Posterior vena cava (tissue), 2 donors: Measurements from ENCODE around the gene NCAM1. TPM values are rescaled to one million over a fixed set of nuclear protein-coding genes. Genes with fewer than 3 reads are reported as not detected.
"Not testable (repeated sequence)": the region's sequence is repeated elsewhere in the genome, so short reads cannot be mapped to it uniquely, and the experiment has no call there.

Source experiments
- DNase-seq: peaks from one replicate; pipeline ENCODE4 v3.0.0-alpha.2; 2020; ENCODE audit warnings: low spot score
- intact Hi-C, 2 donors: fragments of 100-400 bp; cut with DNase I; formaldehyde crosslinking; loops; one replicate each; pipeline versions ENCODE4 v1.14.1 to v1.14.2; 2022 to 2023
- total RNA-seq, 2 donors: library from RNA; stranded (reverse); fragmentation: NEBNext Ultra II Directional; extraction: Animal tissue kit (Norgen Biotek cat#: 25700); gene quantifications; one replicate each; pipeline ENCODE4 v1.2.1, GENCODE V29; 2021
- donor health status: DM: yes; HTN: yes; CAD: no.
- donor health status: DM: yes; HTN: yes; CAD: no.

Gene NCAM1
- total RNA-seq, 2 donors from 2014 or later, result 76.8 to 134 TPM

- DNase-seq, result no peak
- intact Hi-C loops, result no loop called here
These were observed 315.2 kb downstream of the NCAM1 start for GRCh38 chr11:113276466-113276865.

DNA sequence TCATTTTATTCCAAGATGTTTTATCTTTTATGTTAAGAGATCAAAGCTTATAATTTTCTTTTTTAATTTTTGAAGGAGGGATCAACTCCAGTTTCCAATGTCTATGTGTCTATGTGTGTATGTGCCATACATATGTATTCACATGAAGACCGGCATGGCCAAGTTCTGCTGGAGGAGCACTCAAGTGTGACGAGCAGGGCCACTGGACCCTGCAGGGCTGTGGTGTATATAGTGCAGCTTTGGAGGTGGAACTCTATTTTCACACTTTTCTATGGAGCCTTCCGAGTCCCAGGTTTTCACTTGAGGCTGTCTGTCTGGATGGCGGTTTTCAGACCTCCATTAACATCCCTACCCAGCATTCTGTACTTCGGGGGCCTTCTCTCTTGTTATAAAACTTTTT is 316.7 kb downstream of the NCAM1 start:
- DNase-seq, result no peak
- intact Hi-C loops, result no loop called here

GRCh38 chr11:113278481-113278880 is 317.3 kb downstream of the NCAM1 start:
- no peak for DNase-seq
- intact Hi-C loops, result no loop called here

DNA sequence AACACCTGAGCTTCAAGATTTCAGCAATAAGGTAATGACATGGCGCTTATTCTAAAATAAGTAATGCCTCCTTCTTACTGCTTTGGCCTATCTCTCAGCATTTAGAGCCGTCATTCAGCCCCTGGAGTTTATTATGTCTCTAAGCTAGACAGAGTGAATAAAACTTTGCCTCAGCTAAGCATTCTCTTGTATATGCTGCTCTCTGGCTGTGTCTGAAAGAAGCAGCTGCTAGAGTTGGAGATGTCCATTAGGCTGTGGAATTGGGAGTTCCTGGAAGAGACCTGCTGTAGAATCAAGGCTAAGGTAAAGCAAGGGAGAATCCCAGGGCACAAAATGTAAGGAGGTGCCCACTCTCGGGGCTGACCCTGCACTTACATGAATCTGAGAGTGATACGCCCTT is 317.7 kb downstream of the NCAM1 start:
- DNase-seq, result no peak
- intact Hi-C loops, result no loop called here

DNA sequence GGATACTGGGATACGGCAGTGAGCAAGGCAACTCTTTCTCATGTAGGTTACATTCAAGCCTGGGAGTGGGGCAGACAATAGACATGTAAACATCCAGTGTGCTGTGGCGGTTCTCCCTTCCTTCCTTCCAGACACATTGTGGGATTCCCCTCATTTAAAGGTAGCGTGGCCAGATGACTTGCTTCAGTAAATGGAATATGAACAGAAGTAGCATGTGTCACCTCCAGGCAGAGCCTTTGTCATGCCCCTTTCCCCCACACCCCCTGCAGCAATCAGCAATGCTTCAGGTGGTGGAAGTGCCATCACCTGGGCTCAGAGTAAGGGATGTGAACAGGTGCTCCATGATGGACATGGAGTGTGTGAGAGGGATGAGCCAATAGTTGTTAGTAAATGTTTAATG is 318.4 kb downstream of the NCAM1 start:
- no peak for DNase-seq
- intact Hi-C loops, result no loop called here

DNA sequence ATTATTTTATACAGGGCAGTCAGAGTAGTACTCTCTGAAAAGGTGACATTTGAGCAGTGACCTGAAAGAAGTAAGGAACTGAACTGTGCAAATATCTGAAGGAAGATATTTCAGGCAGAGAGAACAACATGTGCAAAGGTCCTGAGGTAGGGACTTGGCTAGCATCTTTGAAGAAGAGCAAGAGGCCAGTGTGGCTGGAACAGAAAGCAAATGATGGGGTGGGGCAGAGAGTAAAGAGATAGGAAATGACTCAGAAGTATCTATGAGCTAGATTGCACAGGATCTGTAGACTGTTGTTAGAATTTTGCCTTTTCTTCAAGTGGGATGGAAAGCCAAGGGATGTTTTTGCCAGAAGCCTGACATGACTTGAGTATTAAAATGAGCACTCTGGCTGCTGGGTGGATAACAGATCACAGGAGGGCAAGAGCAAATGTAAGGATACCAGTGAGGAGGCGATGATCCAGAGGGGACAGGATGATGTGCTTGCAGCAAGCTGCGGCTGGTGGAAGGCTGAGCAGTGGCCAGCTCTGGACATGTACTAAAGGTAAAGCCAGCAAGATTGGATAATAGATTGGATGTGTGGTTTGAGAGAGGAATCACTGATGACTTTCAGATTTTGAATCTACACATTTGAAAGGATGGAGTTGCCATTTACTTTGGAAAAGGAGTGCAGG is 320.0 kb downstream of the NCAM1 start:
- no peak for DNase-seq
- intact Hi-C loops, result loop anchor here in 1 of 2 donors (10.0 kb wide), 1 partner anchor 996 kb away; no protein-coding TSS in a partner anchor

DNA sequence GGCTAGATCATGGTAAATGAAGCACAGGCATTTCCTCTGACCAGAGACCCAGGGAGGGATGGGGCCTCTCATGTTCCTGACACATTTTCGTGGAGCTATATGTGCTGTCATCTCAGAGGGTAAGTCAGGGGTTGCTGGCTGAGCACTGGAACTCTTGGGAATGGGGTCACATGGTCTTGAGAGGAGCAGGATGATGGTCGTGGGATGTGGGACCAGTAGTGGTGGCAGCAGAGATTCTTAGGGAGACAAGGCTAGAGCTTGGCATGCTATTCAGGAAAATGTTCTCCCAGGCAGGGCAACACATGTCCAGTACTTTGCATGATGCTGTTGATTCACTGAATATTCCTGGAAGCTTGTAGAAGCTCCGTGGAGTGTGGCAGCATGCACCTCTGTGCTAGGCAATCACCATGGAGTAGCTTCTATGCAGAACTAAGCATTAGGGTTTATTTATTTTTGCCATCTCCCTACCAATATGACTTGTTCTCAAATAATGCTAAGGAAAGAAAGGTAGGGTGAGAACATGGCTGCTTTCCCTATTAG is 321.7 kb downstream of the NCAM1 start:
- intact Hi-C loops, result loop anchor here in 1 of 2 donors (10.0 kb wide), 1 partner anchor 998 kb away; no protein-coding TSS in a partner anchor
- no peak for DNase-seq

- intact Hi-C loops, result loop anchor here in 1 of 2 donors (10.0 kb wide), 1 partner anchor 999 kb away; no protein-coding TSS in a partner anchor
- DNase-seq, result no peak
These were observed 322.7 kb downstream of the NCAM1 start for GRCh38 chr11:113283881-113284280.

DNA sequence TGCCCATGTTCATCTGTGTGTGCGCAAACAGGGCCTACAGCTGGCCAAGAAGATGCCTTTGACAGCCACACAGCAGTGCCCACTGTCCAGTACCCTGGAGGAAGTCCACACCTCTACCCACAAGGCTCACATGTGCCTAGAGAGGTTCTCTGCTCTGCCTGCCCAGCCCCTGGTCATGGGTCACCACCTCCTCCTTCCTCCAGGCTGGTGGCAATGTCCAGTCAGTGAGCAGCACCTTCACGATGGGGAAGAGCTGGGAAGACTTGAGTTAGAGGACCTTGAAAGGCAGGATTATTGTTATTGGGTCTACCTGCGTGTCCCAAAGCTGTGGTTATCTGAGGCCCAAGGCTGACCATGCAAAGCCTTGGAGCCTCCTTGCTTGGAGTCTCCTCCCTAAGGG is 324.8 kb downstream of the NCAM1 start:
- intact Hi-C loops, result loop anchor here (5.0 to 10.0 kb wide), 2 partner anchors 999 to 1001 kb away; no protein-coding TSS in a partner anchor
- DNase-seq, result no peak

DNA sequence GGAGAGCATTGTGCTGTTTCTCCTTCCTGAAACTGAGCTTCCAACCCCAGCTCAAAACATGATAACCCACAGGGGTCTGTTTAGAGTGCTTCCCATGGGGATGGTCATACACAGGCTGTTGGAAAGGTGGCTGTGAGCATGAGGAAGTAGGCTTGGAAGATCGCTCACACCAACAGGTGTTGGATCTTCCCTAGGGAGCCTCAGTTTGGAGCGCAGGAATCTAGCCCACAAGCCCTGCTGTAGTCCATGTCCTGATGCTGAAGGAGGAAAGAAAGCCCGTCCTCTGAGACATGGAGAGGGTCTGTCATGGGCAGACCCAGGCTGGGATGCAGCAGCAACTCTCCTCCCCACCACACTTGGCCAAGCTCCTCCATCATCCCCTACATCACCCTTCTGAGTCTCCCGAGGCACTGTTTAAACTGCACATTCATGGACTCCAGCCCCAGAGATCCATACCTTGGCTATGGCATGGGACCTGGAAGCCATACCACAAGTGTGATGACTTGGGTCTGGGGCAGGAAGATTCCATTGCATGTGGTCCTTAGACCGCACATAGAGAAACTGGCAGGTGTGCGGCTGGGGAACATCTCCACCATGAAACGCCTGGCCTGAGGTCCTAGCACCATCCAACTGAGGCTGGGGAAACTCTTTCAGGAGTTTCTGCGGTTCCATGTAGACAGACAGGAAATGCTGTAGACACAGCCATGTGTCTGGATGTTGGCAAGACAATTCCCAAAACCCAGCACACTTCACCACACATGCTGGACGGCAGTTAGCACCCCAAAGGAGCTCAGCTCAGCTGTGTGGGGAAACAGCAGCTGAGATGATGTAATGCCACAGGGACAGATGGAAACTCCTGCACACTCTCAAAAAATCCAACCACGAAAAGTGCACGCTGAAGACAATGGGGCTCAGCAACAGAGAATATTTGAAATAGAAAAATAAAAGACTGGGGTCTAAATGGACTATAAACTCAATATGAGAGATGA is 325.6 kb downstream of the NCAM1 start:
- no peak for DNase-seq
- intact Hi-C loops, result loop anchor here (5.0 to 10.0 kb wide), 2 partner anchors 1000 to 1002 kb away; no protein-coding TSS in a partner anchor

- intact Hi-C loops, result loop anchor here (5.0 to 10.0 kb wide), 2 partner anchors 1000 to 1003 kb away; no protein-coding TSS in a partner anchor
- DNase-seq, result no peak
These were observed 326.6 kb downstream of the NCAM1 start for GRCh38 chr11:113287801-113288200.

GRCh38 chr11:113288286-113288863 is 327.2 kb downstream of the NCAM1 start:
- DNase-seq, result no peak
- intact Hi-C loops, result loop anchor here (5.0 to 10.0 kb wide), 2 partner anchors 1001 to 1004 kb away; no protein-coding TSS in a partner anchor

GRCh38 chr11:113289431-113290187 is 328.4 kb downstream of the NCAM1 start:
- intact Hi-C loops, result loop anchor here (5.0 to 10.0 kb wide), 4 partner anchors 705 to 1075 kb away; no protein-coding TSS in a partner anchor
- no peak for DNase-seq

DNA sequence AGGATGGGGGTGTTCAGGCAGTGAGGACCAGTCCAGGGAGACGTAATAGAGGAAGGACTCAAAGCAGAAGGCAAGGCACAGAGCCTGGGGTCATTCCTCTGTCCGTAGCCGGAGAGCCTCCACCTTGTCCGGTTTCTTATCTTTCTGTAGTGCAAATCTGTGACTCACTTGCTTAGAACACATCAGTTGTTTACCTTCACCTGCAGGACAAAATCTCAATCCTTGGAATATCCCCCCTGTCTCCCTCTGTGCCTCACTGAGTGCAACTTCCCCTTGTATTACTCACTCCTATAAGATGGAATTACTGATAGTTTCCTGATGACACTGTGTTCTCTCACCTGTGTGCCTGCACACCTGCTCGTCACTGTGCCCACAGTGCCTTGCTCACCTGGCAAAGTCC is 332.7 kb downstream of the NCAM1 start:
- intact Hi-C loops, result loop anchor here in 1 of 2 donors (10.0 kb wide), 2 partner anchors 709 to 1079 kb away; no protein-coding TSS in a partner anchor
- DNase-seq, result no peak

DNA sequence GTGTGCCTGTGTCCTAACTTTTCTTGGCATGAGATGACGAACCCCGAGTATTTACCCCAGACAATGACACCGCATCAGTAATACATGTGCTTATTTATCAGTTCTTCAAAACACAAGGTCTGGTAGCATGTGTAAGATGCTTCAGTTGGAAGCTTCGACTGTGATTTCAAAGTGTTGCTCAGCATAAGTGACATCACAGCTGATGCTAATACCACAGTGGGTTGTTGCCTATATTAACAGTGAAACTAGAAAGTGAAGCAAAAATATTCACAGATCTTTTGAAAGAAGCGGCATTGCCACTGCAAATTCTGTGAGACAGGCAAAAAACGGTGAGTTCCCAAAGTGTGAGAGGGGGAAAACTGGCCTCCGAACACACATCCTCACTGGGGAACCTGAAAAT is 334.8 kb downstream of the NCAM1 start:
- no peak for DNase-seq
- intact Hi-C loops, result loop anchor here in 1 of 2 donors (10.0 kb wide), 2 partner anchors 711 to 1081 kb away; no protein-coding TSS in a partner anchor

GRCh38 chr11:113296447-113297205 is 335.4 kb downstream of the NCAM1 start:
- DNase-seq, result no peak
- intact Hi-C loops, result loop anchor here in 1 of 2 donors (10.0 kb wide), 2 partner anchors 712 to 1082 kb away; no protein-coding TSS in a partner anchor

- intact Hi-C loops, result loop anchor here in 1 of 2 donors (10.0 kb wide), 2 partner anchors 714 to 1084 kb away; no protein-coding TSS in a partner anchor
- not testable (repeated sequence) for DNase-seq
These were observed 337.3 kb downstream of the NCAM1 start for GRCh38 chr11:113298496-113298895.
